GM21381 (cell line): ENCODE measurements around the gene HOXA6.

ENCODE experiments used
- ATAC-seq: cut with Tn5 transposase; IDR thresholded peaks from one replicate; pipeline ENCODE4 v1.9.1; 2021; ENCODE audit warnings: mild to moderate bottlenecking, moderate library complexity; ENCODE audit not compliant: unreplicated experiment

Gene HOXA6

GRCh38 chr7:27125986-27126394 is 21.6 kb downstream of the HOXA6 start:
- no peak for ATAC-seq

- ATAC-seq = no peak
Observed at GRCh38 chr7:27124902-27125689, 22.5 kb downstream of the HOXA6 start.

DNA sequence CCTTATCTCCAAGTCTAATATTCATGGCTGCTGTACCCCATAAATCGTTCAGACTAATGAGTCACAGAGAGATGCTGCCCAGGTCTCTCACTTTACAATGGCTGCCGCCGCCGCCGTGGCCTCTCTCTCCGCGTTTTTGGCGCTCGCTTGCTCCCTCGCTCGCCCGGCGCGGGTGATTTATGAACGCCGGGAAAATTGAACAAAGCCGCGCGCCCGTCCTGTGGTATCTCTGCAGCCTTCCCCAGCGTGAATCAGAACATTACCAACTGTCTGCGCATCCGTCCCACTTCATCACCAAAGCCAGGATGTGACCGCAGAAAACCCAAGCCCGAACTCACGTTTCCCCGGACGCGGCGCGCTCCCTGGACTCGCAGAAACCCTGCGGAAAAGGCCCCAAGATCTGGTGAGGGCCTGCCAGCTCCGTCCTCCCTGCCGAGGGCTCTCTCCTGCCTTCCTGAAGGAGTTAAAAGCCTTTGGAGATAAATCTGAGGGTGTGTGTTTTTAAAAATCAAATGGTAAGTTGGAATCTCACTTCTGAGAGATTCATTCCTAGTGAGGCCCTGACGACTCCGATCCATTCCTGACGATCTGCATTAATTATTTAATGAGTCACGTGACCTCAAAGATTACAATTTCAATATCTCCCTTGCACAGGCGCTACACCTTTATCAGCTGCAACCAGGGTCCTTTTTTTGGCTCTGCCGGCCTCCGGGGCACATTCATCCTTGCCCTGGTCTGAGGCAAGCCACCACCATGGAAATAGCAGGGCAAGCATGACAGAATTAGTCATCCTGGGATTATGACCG is 23.3 kb downstream of the HOXA6 start:
- no peak for ATAC-seq

DNA sequence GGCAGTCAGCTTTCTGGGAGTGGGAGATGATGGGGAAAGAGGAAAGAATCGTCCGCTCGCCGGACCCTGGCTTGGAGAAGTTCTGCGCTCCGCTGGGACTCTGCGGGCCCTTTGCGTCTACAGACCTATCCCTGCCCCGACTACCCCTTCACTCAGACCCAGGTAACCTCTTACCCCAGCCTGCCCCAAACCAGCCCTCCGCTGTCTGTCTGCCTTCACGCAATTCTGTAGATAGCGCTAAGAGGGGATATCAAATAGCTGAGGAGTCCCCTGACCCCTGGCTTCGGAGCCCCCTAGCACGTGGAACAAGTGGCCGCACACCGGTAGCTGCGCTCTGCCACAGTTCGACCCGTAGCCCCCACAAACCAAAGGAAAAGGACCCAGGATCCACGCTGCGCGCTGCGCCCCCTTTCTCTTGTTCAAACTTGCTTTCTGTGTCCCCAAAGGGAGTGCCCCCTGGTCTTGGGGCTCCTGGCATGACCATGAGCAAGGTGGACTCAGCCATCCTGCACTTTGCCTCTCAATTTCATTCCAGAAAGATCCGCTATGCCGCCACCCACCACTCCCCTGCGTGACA is 24.0 kb downstream of the HOXA6 start:
- no peak for ATAC-seq

GRCh38 chr7:27123007-27123476 is 24.5 kb downstream of the HOXA6 start:
- ATAC-seq = no peak

GRCh38 chr7:27122077-27122910 is 25.3 kb downstream of the HOXA6 start:
- ATAC-seq = no peak

GRCh38 chr7:27121684-27122076 is 25.9 kb downstream of the HOXA6 start:
- no peak for ATAC-seq

DNA sequence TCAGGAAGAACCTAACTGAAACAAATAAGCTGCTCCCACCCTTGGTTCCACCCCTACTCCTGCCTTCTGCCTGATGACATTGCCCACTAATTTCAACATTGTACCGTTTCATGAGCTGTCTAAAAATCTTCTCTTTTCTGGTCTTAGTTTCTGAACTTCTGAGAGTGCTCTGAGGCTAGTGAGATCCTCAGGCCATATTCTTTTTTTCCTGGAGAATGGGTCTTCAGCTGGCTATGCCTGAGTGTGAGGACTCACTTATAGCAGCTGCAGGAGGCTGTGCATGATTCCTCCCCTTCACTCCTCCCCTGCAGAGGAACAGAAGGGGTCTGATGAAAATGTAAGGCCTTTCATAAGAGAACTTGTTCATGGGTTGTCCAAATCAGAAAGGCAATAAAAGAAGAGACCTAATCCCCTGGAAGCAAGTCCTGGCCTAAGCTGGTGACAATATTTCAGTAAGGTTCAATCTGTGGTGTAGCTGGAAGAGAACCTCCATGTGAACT is 28.1 kb downstream of the HOXA6 start:
- no peak for ATAC-seq

- no peak for ATAC-seq
Observed at GRCh38 chr7:27118580-27118979, 29.0 kb downstream of the HOXA6 start.

DNA sequence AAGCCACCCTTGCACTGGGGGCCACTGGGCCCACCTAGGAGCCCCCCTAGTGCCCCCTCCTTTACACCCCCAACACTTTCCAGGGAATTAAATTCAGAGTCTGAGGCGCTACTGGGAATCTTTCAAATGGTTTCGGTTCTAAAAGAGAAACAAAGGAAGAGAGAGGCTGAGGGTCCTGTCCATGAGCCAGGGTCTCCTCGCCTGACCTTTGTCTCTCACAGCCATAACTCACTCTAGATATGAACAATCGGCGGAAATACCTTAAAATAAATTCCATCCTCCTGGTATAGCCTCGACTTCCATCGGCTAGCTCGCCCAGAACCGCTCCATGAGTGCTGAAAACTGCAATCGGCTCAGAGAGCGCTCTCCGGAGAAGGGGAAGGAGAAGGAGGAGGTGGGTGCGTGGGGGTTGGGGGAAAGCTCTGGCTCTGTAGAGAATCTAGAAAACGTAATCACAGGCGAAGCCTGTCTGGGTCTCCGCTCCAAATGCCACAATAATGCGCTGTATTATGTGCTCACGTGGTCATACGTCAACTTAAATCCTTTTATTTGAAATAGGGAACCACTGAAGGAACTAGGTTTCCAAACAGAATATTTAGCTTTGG is 29.6 kb downstream of the HOXA6 start:
- ATAC-seq = no peak

DNA sequence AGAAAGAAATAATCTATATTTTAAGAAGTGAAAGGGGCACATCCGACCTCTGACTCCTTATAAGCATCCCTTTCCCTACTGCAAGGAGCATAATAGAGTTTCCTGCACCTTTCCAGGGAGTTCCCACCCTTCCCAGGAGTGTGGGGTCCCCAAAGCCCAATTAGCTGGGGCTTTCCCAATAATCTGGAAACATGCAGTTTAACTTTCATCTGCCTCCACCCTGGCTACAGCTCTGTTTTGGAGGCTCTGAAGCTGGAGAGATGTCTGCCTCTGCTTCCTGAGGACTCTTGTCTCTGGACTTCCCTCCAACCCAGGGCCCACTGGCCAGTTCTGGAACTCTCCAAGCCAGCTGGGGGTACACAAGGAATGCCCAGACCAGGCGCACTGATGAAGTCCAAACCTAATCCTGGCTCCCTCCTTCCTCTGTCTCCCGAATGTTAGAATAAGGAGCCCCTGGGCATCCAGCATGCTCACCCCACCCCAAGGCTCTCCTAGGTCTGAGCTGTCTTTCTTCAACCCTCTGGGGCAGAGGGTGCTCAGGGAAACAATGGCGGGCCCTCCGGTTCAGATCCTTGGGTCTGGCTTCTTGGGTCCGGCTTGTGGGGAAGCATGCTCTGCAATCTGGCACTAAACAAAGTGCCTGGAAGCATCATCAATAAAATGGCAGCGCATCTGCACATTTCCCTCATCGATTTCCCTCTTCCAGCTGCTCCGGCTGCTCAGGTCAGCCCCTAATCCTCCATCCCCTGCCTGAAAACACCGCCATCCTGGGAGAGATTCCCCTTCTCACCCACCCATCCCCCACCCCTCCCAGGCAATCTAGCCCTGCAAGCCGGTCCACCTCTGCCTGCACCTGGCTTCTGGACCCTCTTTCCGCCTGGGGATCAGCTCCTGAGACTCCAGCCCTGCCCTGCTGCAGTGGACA is 30.4 kb downstream of the HOXA6 start:
- ATAC-seq = no peak

GRCh38 chr7:27116031-27116961 is 31.3 kb downstream of the HOXA6 start:
- ATAC-seq = no peak

DNA sequence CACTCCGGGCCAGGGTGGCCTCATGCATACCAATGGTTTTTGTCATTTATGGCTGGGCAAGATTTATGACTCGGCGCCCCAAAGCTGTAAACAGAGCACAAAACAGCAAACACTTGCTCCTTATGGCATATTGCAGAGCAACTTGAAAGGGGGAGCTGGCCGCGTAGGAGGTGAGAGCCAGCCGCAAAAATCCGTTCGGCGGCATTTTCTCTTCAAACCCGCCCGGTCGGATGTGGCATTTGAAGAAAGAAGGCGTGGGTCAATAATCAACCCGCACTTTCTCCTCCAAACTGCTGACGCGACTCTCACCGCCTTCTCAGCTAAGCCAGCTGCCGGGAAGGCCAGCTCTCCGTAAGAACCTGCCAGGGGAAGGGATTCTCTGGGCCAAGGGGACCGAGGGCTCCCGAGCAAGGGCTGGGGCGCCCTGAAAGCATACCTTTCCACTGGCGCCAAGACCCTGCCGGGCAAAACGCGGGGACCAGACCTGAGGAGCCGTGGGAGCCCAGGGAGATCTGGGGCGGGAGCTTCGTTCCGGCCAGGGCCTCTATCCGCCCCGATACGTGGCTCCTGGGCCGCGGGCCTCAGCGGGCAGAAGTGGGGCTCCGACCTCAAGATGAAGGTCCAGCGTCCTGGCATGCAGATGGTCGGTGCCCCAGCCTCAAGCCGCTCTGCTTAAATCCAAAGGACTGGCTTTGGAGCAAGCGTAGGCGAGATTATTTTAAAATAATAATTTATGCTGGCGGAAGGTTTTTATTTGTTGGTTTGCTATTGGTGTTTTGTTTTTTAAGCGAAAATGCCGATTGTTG is 32.1 kb downstream of the HOXA6 start:
- no peak for ATAC-seq

DNA sequence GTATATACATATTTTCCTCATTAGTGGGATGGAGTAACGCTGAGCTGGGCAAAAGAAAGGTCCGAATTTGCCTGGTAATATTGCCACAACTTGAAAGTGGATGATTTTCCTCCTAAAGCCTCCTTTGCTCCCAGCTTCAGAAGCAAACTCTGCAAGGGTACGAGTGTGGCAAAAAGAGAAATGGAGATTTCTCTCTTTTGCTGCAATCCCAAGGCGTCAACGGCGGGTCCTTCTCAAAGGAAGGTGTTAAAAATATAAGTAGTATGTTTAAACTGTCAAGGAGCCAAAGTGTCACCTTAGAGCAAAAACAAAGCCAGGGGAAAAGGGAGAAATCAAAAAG is 32.7 kb downstream of the HOXA6 start:
- no peak for ATAC-seq

GRCh38 chr7:27113991-27114769 is 33.4 kb downstream of the HOXA6 start:
- ATAC-seq = no peak
